Pulmonary artery endothelial cell (primary cell): ENCODE data around the gene RELA. TPM values are rescaled to one million over a fixed set of nuclear protein-coding genes. Genes with fewer than 3 reads are reported as not detected.

Experiments used
- DNase-seq: peaks from one replicate; pipeline ENCODE4 v3.0.0-alpha.2; 2011; ENCODE audit warnings: low read depth, low spot score
- total RNA-seq: library from RNA; depleted of rRNA; stranded (reverse); fragments of >200 nt; gene quantifications from 2 replicates; pipeline ENCODE4 v1.2.3, GENCODE V29; 2014

The RELA gene
- total RNA-seq, 1 donor from 2014 or later: 20.0 TPM

DNA sequence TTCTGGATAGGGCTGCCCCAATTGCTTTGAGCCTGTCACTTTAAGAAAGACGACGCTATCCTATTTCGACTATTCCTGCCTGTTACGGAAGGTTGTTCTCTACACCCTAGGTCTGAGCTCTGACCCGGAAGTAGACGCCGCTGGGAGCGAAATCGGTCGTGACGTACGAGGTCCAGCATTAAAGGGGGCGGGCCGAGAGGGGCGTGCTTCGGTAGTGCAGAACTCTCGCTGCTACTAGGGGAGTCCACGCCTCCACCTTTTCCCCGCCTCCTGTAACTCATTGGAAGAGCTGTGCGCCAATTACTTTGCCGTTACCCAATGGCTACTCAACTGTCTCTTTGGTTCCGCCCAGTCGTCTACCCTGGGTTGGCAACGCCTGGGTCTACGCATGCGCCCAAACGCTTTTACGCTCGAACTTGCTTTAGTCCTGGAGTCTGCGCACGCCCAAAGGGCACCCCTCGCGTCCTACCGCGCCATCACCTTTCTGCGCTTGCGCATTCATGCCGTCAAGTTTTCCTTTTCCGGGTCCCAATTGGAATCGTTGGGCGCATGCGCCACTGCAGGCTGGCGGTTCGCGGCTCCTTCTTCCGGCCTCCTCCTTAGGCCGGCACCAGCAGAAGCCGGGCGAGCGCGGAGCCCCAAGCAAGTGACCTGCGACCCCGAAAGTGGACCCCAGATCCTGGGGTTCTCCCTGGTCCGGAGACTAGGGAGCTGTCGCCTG is 47.3 kb downstream of the RELA start, which contains the start of gene PCNX3:
Gene PCNX3, plus strand, starts transcription at position 548 of the 721 bp plus-strand sequence. CDS start 536 bp downstream, outside the sequence.
- peak; percentile 100 for DNase-seq

DNA sequence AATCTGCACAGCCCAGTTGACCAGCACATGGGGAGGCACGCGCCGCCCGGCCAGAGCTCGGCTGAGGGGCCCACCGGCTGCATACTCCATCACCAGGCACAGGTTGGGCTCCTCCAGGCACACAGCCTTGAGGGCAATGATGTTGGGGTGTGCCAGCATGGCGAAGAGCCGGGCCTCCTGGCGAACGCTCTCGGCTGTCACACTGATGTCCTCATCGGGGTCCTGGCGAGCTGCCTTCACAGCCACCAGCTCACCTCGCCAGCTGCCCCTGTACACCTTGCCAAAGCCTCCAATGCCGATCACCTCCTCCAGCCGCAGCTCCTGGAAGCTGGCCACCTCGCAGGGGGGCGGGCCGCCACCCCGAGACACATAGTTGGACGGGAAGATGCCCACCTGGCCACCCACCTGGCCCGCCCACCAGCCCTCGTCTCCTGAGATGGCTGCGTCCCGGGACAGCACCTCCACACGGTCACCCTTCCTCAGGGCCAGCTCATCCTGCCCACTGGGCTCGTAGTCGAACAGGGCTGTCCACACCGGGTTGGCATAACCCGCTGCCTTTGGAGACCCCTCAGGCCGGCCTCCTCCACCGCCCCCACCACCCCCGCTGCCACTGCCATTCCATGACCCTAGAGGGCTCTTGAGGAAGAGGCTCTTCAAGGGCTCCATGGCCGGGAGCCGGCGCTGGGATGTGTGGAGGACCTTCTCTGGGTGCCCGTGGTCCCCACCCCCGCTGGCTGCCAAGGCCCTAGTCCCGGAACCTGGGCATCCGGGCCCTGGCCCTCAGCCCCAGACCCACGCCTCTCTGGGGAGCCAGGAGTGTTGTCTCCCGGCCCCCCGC is 49.4 kb downstream of the RELA start:
- DNase-seq: no peak

- DNase-seq: no peak
Measured at GRCh38 chr11:65612691-65613090, 50.0 kb downstream of the RELA start.

GRCh38 chr11:65611758-65612603 is 50.7 kb downstream of the RELA start:
- peak; percentile 59 for DNase-seq

- DNase-seq: peak; percentile 84
Measured at GRCh38 chr11:65611028-65611757, 51.5 kb downstream of the RELA start.

GRCh38 chr11:65610404-65610803 is 52.3 kb downstream of the RELA start:
- no peak for DNase-seq

- DNase-seq: no peak
Measured at GRCh38 chr11:65609665-65610064, 53.1 kb downstream of the RELA start.

- DNase-seq: no peak
Measured at GRCh38 chr11:65609229-65609628, 53.5 kb downstream of the RELA start.

GRCh38 chr11:65607614-65608426 is 54.9 kb downstream of the RELA start:
- no peak for DNase-seq

GRCh38 chr11:65606876-65607613 is 55.7 kb downstream of the RELA start:
- DNase-seq: peak; percentile 80

GRCh38 chr11:65604258-65604657 is 58.5 kb downstream of the RELA start:
- no peak for DNase-seq

Other genes starting within 250 kb of the RELA start
- 64.8 and 99.3 TPM in 2 replicates for gene NEAT1, start 240.1 kb downstream of the RELA start, total RNA-seq
- gene MALAT1, start 163.9 kb downstream of the RELA start, total RNA-seq: 4,401 and 5,456 TPM in 2 replicates
- gene SCYL1, start 137.8 kb downstream of the RELA start, total RNA-seq: 60.9 and 77.9 TPM in 2 replicates
- 19.4 and 23.1 TPM in 2 replicates for gene LTBP3, start 104.6 kb downstream of the RELA start, total RNA-seq
- 50.5 and 52.6 TPM in 2 replicates for gene ZNRD2, start 92.4 kb downstream of the RELA start, total RNA-seq
- 23.3 and 24.7 TPM in 2 replicates for gene FAM89B, start 90.4 kb downstream of the RELA start, total RNA-seq
- 39.5 and 43.5 TPM in 2 replicates for gene EHBP1L1, start 86.9 kb downstream of the RELA start, total RNA-seq
- 0.04 and 0.13 TPM in 2 replicates for gene KCNK7, start 67.1 kb downstream of the RELA start, total RNA-seq
- 69.9 and 91.4 TPM in 2 replicates for gene MAP3K11, start 48.7 kb downstream of the RELA start, total RNA-seq
- 14.3 and 17.7 TPM in 2 replicates for gene PCNX3, start 47.1 kb downstream of the RELA start, total RNA-seq
- gene SIPA1, start 24.8 kb downstream of the RELA start, total RNA-seq: 45.3 and 63.5 TPM in 2 replicates
- 35.5 and 37.7 TPM in 2 replicates for gene KAT5, start 49.3 kb upstream of the RELA start, total RNA-seq
- 38.1 and 46.3 TPM in 2 replicates for gene RNASEH2C, start 57.9 kb upstream of the RELA start, total RNA-seq
- gene AP5B1, start 118.1 kb upstream of the RELA start, total RNA-seq: 7.6 and 8.6 TPM in 2 replicates
- gene OVOL1, start 124.1 kb upstream of the RELA start, total RNA-seq: not detected in 2 replicates
- 0.14 and 0.79 TPM in 2 replicates for gene SNX32, start 171.0 kb upstream of the RELA start, total RNA-seq
- gene CFL1, start 195.3 kb upstream of the RELA start, total RNA-seq: 1,363 and 1,402 TPM in 2 replicates
- gene MUS81, start 197.5 kb upstream of the RELA start, total RNA-seq: 50.7 and 52.8 TPM in 2 replicates
- 23.9 and 32.8 TPM in 2 replicates for gene EFEMP2, start 209.9 kb upstream of the RELA start, total RNA-seq
- gene CTSW, start 216.9 kb upstream of the RELA start, total RNA-seq: 0.07 TPM in 1 of 2 replicates, not detected in the other
- gene FIBP, start 225.6 kb upstream of the RELA start, total RNA-seq: 152 and 229 TPM in 2 replicates
- 105 and 129 TPM in 2 replicates for gene CCDC85B, start 227.8 kb upstream of the RELA start, total RNA-seq
- 11.5 and 16.4 TPM in 2 replicates for gene FOSL1, start 237.5 kb upstream of the RELA start, total RNA-seq